ENCODE measurements around the gene SEMA4G. TPM values are rescaled to one million over a fixed set of nuclear protein-coding genes. Genes with fewer than 3 reads are reported as not detected.

Gene SEMA4G
- total RNA-seq, 1 experiment from 2014 or later: 0.70 TPM

GRCh38 chr10:101014230-101014884 is 45.1 kb downstream of the SEMA4G start:
- no TSS peak for BruUV-seq (replicated peaks)
- Histone ChIP-seq H3K4me2 (no peak overlapping the region), H3K4me1 (replicated peaks; ENCODE audit: insufficient read depth) (peaks cover 5% of the 10 kb centered on the region), H3K9me3 (ENCODE audit: insufficient read depth, low read depth) (no peaks in the 10 kb centered on the region), H3K79me2 (ENCODE audit: low read depth) (no peaks in the 10 kb centered on the region), H3K4me3 (no peak overlapping the region), H4K20me1 (ENCODE audit: insufficient read depth) (no peaks in the 10 kb centered on the region), H3K27ac (no peak overlapping the region), H3F3A (ENCODE audit: insufficient read depth, low read depth) (peaks cover 13% of the 10 kb centered on the region; the same call in 1 of the 2 replicates), H3K36me3 (ENCODE audit: low read depth) (no peaks in the 10 kb centered on the region), H3K27me3 (ENCODE audit: insufficient read depth, low read depth) (no peaks in the 10 kb centered on the region), H2AFZ (no peak overlapping the region), H3K9me2 (ENCODE audit: insufficient read depth) (no peaks in the 10 kb centered on the region)
- CTCF ChIA-PET: interaction anchor here (0.6 to 1.0 kb wide), 4 partner anchors 16 to 52 kb away, joined by 3 to 6 read pairs (median 4); partner anchors contain the start of genes PDZD7 and SFXN3
- TF ChIP-seq CTCF (conservative IDR thresholded peaks at IDR 0.05) (peak; percentile 76), EZH2 (IDR thresholded peaks at IDR 0.05; ENCODE audit: low read depth) (no peak)
- intact Hi-C loops (cut with micrococcal nuclease; ENCODE audit: unreplicated experiment): loop anchor here (1.0 to 10.0 kb wide), 4 partner anchors 20 to 580 kb away; no protein-coding TSS in a partner anchor
- POLR2A ChIA-PET (ENCODE audit: unreplicated experiment): interaction anchor here (0.7 kb wide), 1 partner anchor 84 kb away, joined by 3 read pairs; no protein-coding TSS in a partner anchor
- peak in 1 of 2 experiments; percentile 70 for DNase-seq

GRCh38 chr10:101014966-101015581 is 45.8 kb downstream of the SEMA4G start:
- peak in 1 of 2 experiments; percentile 65 for DNase-seq

More at GRCh38 chr10:101014966-101015581, 45.8 kb downstream of the SEMA4G start:
- no peaks in the 10 kb centered on the region for H3K36me3 ChIP-seq (ENCODE audit: low read depth)
- ChIA-PET CTCF (interaction anchor here (0.7 to 1.0 kb wide), 4 partner anchors 16 to 127 kb away, joined by 3 to 6 read pairs (median 3); no protein-coding TSS in a partner anchor), POLR2A (ENCODE audit: unreplicated experiment) (no interaction called here)
- peaks cover 5% of the 10 kb centered on the region for H3K4me1 ChIP-seq (replicated peaks; ENCODE audit: insufficient read depth)
- BruUV-seq (replicated peaks): no TSS peak
- H3K79me2 ChIP-seq (ENCODE audit: low read depth): no peaks in the 10 kb centered on the region
- no peak overlapping the region for H3K27ac ChIP-seq
- H3F3A ChIP-seq (ENCODE audit: insufficient read depth, low read depth): peaks cover 13% of the 10 kb centered on the region; the same call in 1 of the 2 replicates
- no peak overlapping the region for H3K4me2 ChIP-seq
- H2AFZ ChIP-seq: no peak overlapping the region
- intact Hi-C loops (cut with micrococcal nuclease; ENCODE audit: unreplicated experiment): loop anchor here (1.0 to 10.0 kb wide), 4 partner anchors 21 to 580 kb away; no protein-coding TSS in a partner anchor
- no peaks in the 10 kb centered on the region for H3K9me3 ChIP-seq (ENCODE audit: insufficient read depth, low read depth)
- no peaks in the 10 kb centered on the region for H3K9me2 ChIP-seq (ENCODE audit: insufficient read depth)
- no peak overlapping the region for H3K4me3 ChIP-seq
- no peaks in the 10 kb centered on the region for H4K20me1 ChIP-seq (ENCODE audit: insufficient read depth)
- H3K27me3 ChIP-seq (ENCODE audit: insufficient read depth, low read depth): no peaks in the 10 kb centered on the region
- no peak for TF ChIP-seq CTCF (conservative IDR thresholded peaks at IDR 0.05)
- no peak for TF ChIP-seq EZH2 (IDR thresholded peaks at IDR 0.05; ENCODE audit: low read depth)

All from PC-9 (cell line).